ENCODE measurements around the gene SAP130.

DNA sequence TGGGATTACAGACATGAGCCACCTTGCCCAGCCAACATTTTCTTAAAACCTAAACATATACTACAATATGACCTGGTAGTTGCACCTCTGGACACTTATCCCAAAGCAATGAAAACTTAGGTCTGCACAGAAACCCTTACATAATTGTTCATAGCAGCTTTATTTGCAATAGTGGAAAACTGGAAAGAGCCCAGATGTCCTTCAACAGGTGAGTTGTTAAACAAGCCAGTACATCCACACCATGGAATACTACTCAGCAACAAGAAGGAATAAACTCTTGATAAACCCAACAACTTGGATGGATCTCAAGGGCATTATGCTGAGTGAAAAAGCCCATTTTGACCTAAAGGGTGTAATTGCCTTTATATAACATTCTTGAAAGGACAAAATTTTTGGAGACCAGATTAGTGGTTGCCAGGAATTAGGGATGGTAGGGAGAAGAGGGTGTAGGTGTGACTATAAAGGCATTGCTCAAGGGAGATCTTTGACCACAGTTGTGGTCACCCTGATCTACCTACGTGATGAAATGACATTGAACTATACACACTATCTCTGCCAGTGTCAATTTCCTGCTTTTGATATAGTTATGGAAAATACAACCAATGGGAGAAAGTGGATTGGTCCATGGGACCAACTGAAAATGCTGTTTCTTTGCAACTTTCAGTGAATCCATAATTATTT lies 130.2 kb downstream of the SAP130 start:
- TF ChIP-seq POLR2A (IDR thresholded peaks at IDR 0.05; ENCODE audit: low read depth, low read length) (no peak), RCOR1 (IDR thresholded peaks at IDR 0.05; ENCODE audit: insufficient replicate concordance, low read length) (no peak), BHLHE40 (IDR thresholded peaks at IDR 0.05; ENCODE audit: low read depth, low read length) (no peak), FOS (IDR thresholded peaks at IDR 0.05; ENCODE audit: low read depth, low read length) (no peak), RFX5 (IDR thresholded peaks at IDR 0.05; ENCODE audit: low read depth, low read length) (no peak), CHD1 (IDR thresholded peaks at IDR 0.05; ENCODE audit: low read depth, low read length) (no peak), MAZ (IDR thresholded peaks at IDR 0.05; ENCODE audit: borderline replicate concordance, low read depth, low read length) (no peak), MXI1 (IDR thresholded peaks at IDR 0.05; ENCODE audit: borderline replicate concordance, low read depth, low read length) (no peak), MAFK (IDR thresholded peaks at IDR 0.05; ENCODE audit: low read depth, low read length) (no peak), SMC3 (IDR thresholded peaks at IDR 0.05; ENCODE audit: low read depth, low read length) (no peak), CEBPB (IDR thresholded peaks at IDR 0.05; ENCODE audit: low read depth, low read length) (no peak)
- TF ChIP-seq, protein P1, sequence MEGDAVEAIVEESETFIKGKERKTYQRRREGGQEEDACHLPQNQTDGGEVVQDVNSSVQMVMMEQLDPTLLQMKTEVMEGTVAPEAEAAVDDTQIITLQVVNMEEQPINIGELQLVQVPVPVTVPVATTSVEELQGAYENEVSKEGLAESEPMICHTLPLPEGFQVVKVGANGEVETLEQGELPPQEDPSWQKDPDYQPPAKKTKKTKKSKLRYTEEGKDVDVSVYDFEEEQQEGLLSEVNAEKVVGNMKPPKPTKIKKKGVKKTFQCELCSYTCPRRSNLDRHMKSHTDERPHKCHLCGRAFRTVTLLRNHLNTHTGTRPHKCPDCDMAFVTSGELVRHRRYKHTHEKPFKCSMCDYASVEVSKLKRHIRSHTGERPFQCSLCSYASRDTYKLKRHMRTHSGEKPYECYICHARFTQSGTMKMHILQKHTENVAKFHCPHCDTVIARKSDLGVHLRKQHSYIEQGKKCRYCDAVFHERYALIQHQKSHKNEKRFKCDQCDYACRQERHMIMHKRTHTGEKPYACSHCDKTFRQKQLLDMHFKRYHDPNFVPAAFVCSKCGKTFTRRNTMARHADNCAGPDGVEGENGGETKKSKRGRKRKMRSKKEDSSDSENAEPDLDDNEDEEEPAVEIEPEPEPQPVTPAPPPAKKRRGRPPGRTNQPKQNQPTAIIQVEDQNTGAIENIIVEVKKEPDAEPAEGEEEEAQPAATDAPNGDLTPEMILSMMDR (conservative IDR thresholded peaks at IDR 0.05; ENCODE audit: low read depth, low read length) = no peak
- TF ChIP-seq, protein P2, sequence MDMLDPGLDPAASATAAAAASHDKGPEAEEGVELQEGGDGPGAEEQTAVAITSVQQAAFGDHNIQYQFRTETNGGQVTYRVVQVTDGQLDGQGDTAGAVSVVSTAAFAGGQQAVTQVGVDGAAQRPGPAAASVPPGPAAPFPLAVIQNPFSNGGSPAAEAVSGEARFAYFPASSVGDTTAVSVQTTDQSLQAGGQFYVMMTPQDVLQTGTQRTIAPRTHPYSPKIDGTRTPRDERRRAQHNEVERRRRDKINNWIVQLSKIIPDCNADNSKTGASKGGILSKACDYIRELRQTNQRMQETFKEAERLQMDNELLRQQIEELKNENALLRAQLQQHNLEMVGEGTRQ (IDR thresholded peaks at IDR 0.05; ENCODE audit: low read depth, low read length) = no peak
- TF ChIP-seq, protein P3, sequence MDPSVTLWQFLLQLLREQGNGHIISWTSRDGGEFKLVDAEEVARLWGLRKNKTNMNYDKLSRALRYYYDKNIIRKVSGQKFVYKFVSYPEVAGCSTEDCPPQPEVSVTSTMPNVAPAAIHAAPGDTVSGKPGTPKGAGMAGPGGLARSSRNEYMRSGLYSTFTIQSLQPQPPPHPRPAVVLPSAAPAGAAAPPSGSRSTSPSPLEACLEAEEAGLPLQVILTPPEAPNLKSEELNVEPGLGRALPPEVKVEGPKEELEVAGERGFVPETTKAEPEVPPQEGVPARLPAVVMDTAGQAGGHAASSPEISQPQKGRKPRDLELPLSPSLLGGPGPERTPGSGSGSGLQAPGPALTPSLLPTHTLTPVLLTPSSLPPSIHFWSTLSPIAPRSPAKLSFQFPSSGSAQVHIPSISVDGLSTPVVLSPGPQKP (IDR thresholded peaks at IDR 0.05; ENCODE audit: borderline replicate concordance, low read depth, low read length) = no peak

All from IMR-90 (cell line).